Measurements from ENCODE around the gene IRF2BPL.

IRF2BPL gene
- 75.8 to 191 reads per million in 2 donors for total RNA-seq

- peak; percentile 91 for DNase-seq
Measured at GRCh38 chr14:77028384-77029231, at the start of gene IRF2BPL. Gene IRF2BPL (minus strand): TSS chr14:77028708. CDS start chr14:77027792, 916 bp downstream.

- DNase-seq, result no peak
Measured at GRCh38 chr14:77077040-77077439, 48.5 kb upstream of the IRF2BPL start.

- DNase-seq, result no peak
Measured at GRCh38 chr14:77076113-77076631, 47.7 kb upstream of the IRF2BPL start.

GRCh38 chr14:77074969-77075368, 46.5 kb upstream of the IRF2BPL start:
- no peak for DNase-seq

GRCh38 chr14:77071938-77072388, 43.5 kb upstream of the IRF2BPL start:
- DNase-seq, result no peak

- no peak for DNase-seq
Measured at GRCh38 chr14:77069551-77069950, 41.0 kb upstream of the IRF2BPL start.

GRCh38 chr14:77068517-77069200, 40.2 kb upstream of the IRF2BPL start:
- no peak for DNase-seq

GRCh38 chr14:77067632-77068516, 39.4 kb upstream of the IRF2BPL start:
- DNase-seq, result peak; percentile 50

GRCh38 chr14:77066578-77067172, 38.2 kb upstream of the IRF2BPL start:
- DNase-seq, result no peak

- DNase-seq, result no peak
Measured at GRCh38 chr14:77065851-77066577, 37.5 kb upstream of the IRF2BPL start.

- DNase-seq, result no peak
Measured at GRCh38 chr14:77064521-77065178, 36.1 kb upstream of the IRF2BPL start.

- no peak for DNase-seq
Measured at GRCh38 chr14:77063571-77064171, 35.2 kb upstream of the IRF2BPL start.

- DNase-seq, result no peak
Measured at GRCh38 chr14:77062261-77062660, 33.8 kb upstream of the IRF2BPL start.

GRCh38 chr14:77061630-77062257, 33.2 kb upstream of the IRF2BPL start:
- DNase-seq, result no peak

- no peak for DNase-seq
Measured at GRCh38 chr14:77059276-77059915, 30.9 kb upstream of the IRF2BPL start.

GRCh38 chr14:77058785-77059184, 30.3 kb upstream of the IRF2BPL start:
- no peak for DNase-seq

- DNase-seq, result no peak
Measured at GRCh38 chr14:77058117-77058516, 29.6 kb upstream of the IRF2BPL start.

GRCh38 chr14:77055981-77056380, 27.5 kb upstream of the IRF2BPL start:
- no peak for DNase-seq

- no peak for DNase-seq
Measured at GRCh38 chr14:77055306-77055705, 26.8 kb upstream of the IRF2BPL start.

Measured in T-helper 9 cell (primary cell).